Fibroblast of lung (primary cell): ENCODE measurements around the gene UROC1. TPM values are rescaled to one million over a fixed set of nuclear protein-coding genes. Genes with fewer than 3 reads are reported as not detected.
A peak's percentile ranks its signal among the peaks of the same experiment; 100 is the strongest.

Experiments used
- DNase-seq, 2 donors: peaks; one replicate each; pipeline versions ENCODE4 v3.0.0 to v3.0.0-alpha.2; 2010; ENCODE audit warnings: low read depth in 2 of 2
- H2AFZ ChIP-seq: 2 replicates; pipeline ENCODE4 v1.5.1; 2012; ENCODE audit warnings: low read length, control low read depth, inconsistent platforms
- H3K27ac ChIP-seq: 2 replicates; pipeline ENCODE4 v1.5.1; 2011; ENCODE audit warnings: low read length, control low read depth; ENCODE audit not compliant: insufficient read depth
- H3K27me3 ChIP-seq: 2 replicates; pipeline ENCODE4 v1.5.1; 2011; ENCODE audit warnings: mild to moderate bottlenecking, low read length; ENCODE audit not compliant: control insufficient read depth, insufficient read depth
- H3K36me3 ChIP-seq: 2 replicates; pipeline ENCODE4 v1.5.1; 2011; ENCODE audit warnings: low read length; ENCODE audit not compliant: control insufficient read depth, insufficient read depth
- H3K4me1 ChIP-seq: 2 replicates; pipeline ENCODE4 v1.5.1; 2011; ENCODE audit warnings: low read length; ENCODE audit not compliant: control insufficient read depth, insufficient read depth; ENCODE audit errors: extremely low read depth
- H3K4me2 ChIP-seq: 2 replicates; pipeline ENCODE4 v1.5.1; 2011; ENCODE audit warnings: low read length, control low read depth; ENCODE audit not compliant: insufficient read depth; ENCODE audit errors: extremely low read depth
- H3K4me3 ChIP-seq, 4 experiments: fragments of 200-600 bp in 1 of 4; sonication (generic) in 1 of 4; replicated peaks in 1 of 4; 2 replicates each; pipeline ENCODE4 v1.5.1; 2011 to 2016; ENCODE audit warnings: low read length in 4 of 4, low read depth in 3 of 4, mild to moderate bottlenecking in 3 of 4, control low read depth in 2 of 4, inconsistent platforms in 1 of 4, mixed read lengths in 1 of 4; ENCODE audit not compliant: insufficient read depth in 1 of 4; ENCODE audit errors: control extremely low read depth in 1 of 4
- H3K79me2 ChIP-seq: 2 replicates; pipeline ENCODE4 v1.5.1; 2012; ENCODE audit warnings: mild to moderate bottlenecking, low read length, inconsistent platforms; ENCODE audit not compliant: control insufficient read depth, insufficient read depth
- H3K9ac ChIP-seq: 2 replicates; pipeline ENCODE4 v1.5.1; 2011; ENCODE audit warnings: mild to moderate bottlenecking, low read length, control low read depth; ENCODE audit not compliant: insufficient read depth
- H3K9me3 ChIP-seq: 2 replicates; pipeline ENCODE4 v1.5.1; 2012; ENCODE audit warnings: low read depth, low read length; ENCODE audit not compliant: control insufficient read depth, insufficient read depth
- H4K20me1 ChIP-seq: 2 replicates; pipeline ENCODE4 v1.5.1; 2011; ENCODE audit warnings: low read length; ENCODE audit not compliant: control insufficient read depth, insufficient read depth; ENCODE audit errors: extremely low read depth
- CTCF ChIP-seq, 2 donors: IDR thresholded peaks in 1 of 2; conservative IDR thresholded peaks in 1 of 2; 1 replicate in 1 of 2; 2 replicates in 1 of 2; pipeline ENCODE4 v1.5.1; 2011 to 2012; ENCODE audit warnings: low read length in 2 of 2, control low read depth in 1 of 2, inconsistent platforms in 1 of 2, low read depth in 1 of 2, mild to moderate bottlenecking in 1 of 2
- EZH2 ChIP-seq: IDR thresholded peaks from 2 replicates; pipeline ENCODE4 v1.5.1; 2012; ENCODE audit warnings: low read length, control low read depth, mild to moderate bottlenecking; ENCODE audit errors: missing control alignments
- polyA plus RNA-seq, 2 donors: library from polyadenylated mRNA; depleted of rRNA in 1 of 2; stranded (reverse) in 1 of 2; unstranded in 1 of 2; fragments of >200 nt; gene quantifications; 2 replicates each; pipeline ENCODE4 v1.2.1, GENCODE V29; 2011 to 2012; ENCODE audit warnings: missing spikeins in 1 of 2
- total RNA-seq: library from RNA; depleted of rRNA; stranded (reverse); fragments of >200 nt; gene quantifications from 2 replicates; pipeline ENCODE4 v1.2.1, GENCODE V29; 2014

UROC1 gene
- total and polyA plus RNA-seq, 2 donors (not counting 1 experiment from before 2014, with no cell fraction given), result not detected

GRCh38 chr3:126476166-126477060, 41.2 kb downstream of the UROC1 start:
- Histone ChIP-seq H3K36me3 (no peaks in the 10 kb centered on the region), H2AFZ (peak overlapping the region; percentile 100), H3K4me1 (peaks cover 7% of the 10 kb centered on the region), H3K4me2 (peak overlapping the region; percentile 99), H3K79me2 (peaks cover 29% of the 10 kb centered on the region), H3K27me3 (no peaks in the 10 kb centered on the region), H3K9ac (peak overlapping the region; percentile 65), H4K20me1 (no peaks in the 10 kb centered on the region), H3K4me3 (peak overlapping the region; percentile 78 to 91 (median 86)), H3K27ac (peak overlapping the region; percentile 64), H3K9me3 (no peaks in the 10 kb centered on the region)
- no peak for TF ChIP-seq CTCF (conservative IDR thresholded peaks at IDR 0.05 in 1 of 2, IDR thresholded peaks at IDR 0.05 in 1 of 2; ENCODE audit: low read depth in 1 of 2, low read length in 2 of 2)
- peak in 1 of 2 donors; percentile 34 for DNase-seq

GRCh38 chr3:126475413-126476114, 42.0 kb downstream of the UROC1 start, which contains the start of gene ZXDC:
Gene ZXDC (minus strand): TSS chr3:126475891. CDS start chr3:126475865, 26 bp downstream.
- TF ChIP-seq EZH2 (no peak), CTCF (conservative IDR thresholded peaks at IDR 0.05 in 1 of 2, IDR thresholded peaks at IDR 0.05 in 1 of 2; ENCODE audit: low read depth in 1 of 2, low read length in 2 of 2) (peak; percentile 21 to 38)
- Histone ChIP-seq H3K9ac (peak within 1 kb of the TSS; percentile 82), H3K36me3 (no peaks in the 10 kb centered on the region), H3K27me3 (no peaks in the 10 kb centered on the region), H3K9me3 (no peaks in the 10 kb centered on the region), H4K20me1 (no peaks in the 10 kb centered on the region), H3K27ac (peak within 1 kb of the TSS; percentile 68), H3K4me1 (peaks cover 7% of the 10 kb centered on the region), H3K79me2 (peaks cover 32% of the 10 kb centered on the region), H3K4me2 (peak within 1 kb of the TSS; percentile 99), H3K4me3 (peak within 1 kb of the TSS; percentile 83 to 91 (median 86)), H2AFZ (peak within 1 kb of the TSS; percentile 100)
- DNase-seq, result peak; percentile 87 to 93
